NK-92 (cell line): Measurements from ENCODE around the gene SLC25A39.
"Not testable (repeated sequence)": the region's sequence is repeated elsewhere in the genome, so short reads cannot be mapped to it uniquely, and the experiment has no call there.

Source experiments
- DNase-seq: peaks from one replicate; lab custom pipeline; 2025; ENCODE audit not compliant: unreplicated experiment; lab: John Stamatoyannopoulos, UW

The SLC25A39 gene, protein sequence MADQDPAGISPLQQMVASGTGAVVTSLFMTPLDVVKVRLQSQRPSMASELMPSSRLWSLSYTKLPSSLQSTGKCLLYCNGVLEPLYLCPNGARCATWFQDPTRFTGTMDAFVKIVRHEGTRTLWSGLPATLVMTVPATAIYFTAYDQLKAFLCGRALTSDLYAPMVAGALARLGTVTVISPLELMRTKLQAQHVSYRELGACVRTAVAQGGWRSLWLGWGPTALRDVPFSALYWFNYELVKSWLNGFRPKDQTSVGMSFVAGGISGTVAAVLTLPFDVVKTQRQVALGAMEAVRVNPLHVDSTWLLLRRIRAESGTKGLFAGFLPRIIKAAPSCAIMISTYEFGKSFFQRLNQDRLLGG

GRCh38 chr17:44324571-44325275 lies at the start of gene SLC25A39:
Gene SLC25A39, minus strand, starts transcription at chr17:44324823. Its CDS starts 1,261 bp downstream, at chr17:44323562.
- DNase-seq = peak; percentile 29

DNA sequence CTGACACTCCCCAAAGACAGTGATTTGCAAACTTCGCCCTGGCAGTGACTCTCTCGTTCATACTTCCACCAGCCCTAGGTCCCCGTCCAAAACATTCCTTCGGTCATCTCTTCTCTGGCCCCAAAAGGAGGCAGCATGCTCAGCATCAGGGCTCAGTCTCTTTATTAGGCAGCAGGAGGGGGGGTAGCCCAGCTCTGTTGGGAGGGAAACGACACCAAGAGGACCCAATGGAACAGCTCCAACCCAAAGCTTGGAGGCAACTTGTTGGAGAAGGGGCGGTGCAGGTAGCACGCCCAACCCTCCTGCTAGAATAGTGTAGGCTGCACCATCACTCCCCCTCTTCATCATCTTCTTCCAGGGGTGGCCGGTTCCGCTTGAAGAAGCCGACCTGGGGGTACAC lies 47.4 kb upstream of the SLC25A39 start:
- no peak for DNase-seq

GRCh38 chr17:44369414-44370023 lies 44.9 kb upstream of the SLC25A39 start:
- DNase-seq = not testable (repeated sequence)

DNA sequence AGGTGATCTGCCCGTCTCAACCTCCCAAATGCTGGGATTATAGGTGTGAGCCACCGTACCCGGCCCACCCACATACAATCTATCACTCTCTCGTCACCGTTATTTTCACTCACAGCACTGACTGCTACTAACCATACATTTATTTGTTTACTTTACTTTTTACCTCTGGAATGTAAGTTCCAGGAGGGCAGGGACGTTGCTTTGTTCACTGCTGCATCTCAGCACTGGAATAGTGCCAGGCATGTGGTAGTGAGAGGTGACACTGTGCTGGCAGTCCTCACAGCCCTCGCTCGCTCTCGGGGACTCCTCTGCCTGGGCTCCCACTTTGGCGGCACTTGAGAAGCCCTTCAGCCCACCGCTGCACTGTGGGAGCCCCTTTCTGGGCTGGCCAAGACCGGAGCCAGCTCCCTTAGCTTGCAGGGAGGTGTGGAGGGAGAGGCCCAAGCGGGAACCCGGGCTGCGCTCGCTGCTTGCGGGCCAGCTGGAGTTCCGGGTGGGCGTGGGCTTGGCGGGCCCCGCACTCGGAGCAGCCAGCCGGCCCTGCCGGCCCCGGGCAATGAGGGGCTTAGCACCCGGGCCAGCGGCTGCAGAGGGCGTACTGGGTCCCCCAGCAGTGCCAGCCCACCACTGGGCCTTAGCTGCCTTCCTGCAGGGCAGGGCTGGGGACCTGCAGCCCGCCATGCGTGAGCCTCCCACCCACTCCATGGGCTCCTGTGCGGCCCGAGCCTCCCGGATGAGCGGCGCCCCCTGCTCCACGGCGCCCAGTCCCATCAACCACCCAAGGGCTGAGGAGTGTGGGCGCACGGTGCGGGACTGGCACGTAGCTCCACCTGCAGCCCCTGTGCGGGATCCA lies 44.0 kb upstream of the SLC25A39 start:
- DNase-seq = not testable (repeated sequence)

- DNase-seq = no peak
Measured at GRCh38 chr17:44367231-44367979, 42.8 kb upstream of the SLC25A39 start.

- DNase-seq = not testable (repeated sequence)
Measured at GRCh38 chr17:44365051-44365450, 40.4 kb upstream of the SLC25A39 start.

GRCh38 chr17:44363613-44364159 lies 39.1 kb upstream of the SLC25A39 start, which contains the start of gene FAM171A2:
Gene FAM171A2, minus strand, starts transcription at chr17:44363853. Its CDS starts 139 bp downstream, at chr17:44363714.
- DNase-seq = no peak

DNA sequence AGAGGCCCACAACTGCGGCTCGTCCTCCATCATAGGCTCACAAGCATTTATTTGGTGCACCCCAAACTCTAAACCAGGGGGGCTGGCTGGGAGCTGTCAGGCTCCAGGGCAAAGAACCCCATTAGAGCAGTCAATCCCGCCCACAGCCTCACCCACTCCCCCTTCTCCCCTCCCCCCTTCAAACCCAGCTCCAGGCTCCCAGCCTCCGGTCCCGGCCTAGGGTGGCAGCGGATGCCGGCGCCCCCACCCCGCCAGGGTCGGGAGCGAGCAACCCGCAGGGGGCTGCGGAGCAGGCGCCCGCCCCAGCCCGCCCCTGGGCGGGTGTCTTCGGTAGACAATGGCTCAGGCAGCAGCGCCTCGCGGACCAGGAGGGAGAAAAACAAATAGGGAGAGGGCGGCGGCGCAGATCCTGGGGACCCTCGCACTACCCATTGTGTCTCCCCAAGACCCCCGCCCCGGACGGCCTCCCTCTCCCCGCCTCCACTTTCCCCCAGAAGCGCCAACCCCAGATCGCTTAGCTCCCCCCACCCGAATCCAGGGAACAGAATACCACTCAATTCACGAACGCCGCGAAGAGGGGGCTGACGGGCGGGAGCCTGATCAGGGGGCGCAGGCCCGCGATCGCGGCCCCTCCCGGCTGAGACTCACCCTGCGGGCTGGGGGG lies 38.5 kb upstream of the SLC25A39 start:
- no peak for DNase-seq

- no peak for DNase-seq
Measured at GRCh38 chr17:44362459-44362948, 37.9 kb upstream of the SLC25A39 start.

- no peak for DNase-seq
Measured at GRCh38 chr17:44361292-44362260, 37.0 kb upstream of the SLC25A39 start.

GRCh38 chr17:44360826-44361225 lies 36.2 kb upstream of the SLC25A39 start:
- DNase-seq = no peak

DNA sequence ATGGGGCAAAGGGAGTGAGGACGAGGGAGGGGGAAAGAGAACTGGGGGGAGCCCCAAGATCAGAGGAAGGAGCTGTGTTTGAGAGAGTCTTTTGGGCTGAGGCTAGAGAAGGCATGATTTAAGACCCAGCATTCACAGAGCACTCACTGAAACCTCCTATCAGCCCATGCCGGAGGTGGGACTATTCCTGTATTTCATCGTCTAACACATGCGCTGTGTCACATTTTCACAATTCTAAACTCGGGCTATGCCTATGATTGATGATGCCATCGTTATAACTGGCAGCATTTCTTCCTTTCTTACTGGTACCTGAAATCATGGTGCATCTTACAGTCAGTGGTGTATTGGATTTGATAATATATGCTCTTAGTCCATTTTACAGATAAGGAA lies 35.5 kb upstream of the SLC25A39 start:
- no peak for DNase-seq

- no peak for DNase-seq
Measured at GRCh38 chr17:44359458-44360143, 35.0 kb upstream of the SLC25A39 start.

DNA sequence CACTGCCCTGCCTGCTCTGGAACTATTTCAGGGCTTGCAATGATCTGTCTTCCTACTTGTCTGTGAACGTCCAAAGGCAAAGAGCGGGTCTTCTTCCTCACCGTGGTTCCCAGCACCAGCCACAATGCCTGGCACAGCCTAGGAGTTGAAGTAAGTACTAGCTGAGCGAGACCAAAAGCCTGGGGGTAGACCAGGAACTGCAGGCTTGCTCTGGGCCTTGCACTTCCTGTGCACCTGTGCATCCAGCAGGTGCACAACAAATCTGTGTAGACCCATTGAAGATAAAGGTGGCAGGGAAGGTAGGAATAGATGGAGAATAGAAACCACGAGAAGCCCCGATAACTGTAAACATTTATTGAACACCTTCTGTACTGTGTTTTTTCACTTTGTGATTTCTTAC lies 34.4 kb upstream of the SLC25A39 start:
- no peak for DNase-seq

DNA sequence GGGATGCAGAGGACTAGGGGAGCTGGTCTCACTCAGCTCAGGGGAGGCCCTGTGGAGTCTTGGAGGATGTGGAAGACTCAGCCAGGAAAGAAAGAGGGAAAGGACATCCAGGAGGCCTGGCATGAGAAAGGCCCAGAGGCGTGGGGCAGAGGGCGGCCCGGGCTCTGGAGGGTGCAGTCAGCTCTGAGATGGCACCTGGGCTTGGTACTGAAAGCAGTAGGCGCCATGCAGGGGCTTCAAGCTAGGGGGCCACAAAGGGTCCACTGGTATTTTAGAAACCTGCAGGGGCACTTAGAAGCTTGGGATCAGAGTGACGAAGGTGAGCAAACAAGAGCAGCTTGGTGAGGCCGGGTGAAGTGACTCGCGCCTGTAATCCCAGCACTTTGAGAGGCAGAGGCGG lies 33.4 kb upstream of the SLC25A39 start:
- DNase-seq = no peak

DNA sequence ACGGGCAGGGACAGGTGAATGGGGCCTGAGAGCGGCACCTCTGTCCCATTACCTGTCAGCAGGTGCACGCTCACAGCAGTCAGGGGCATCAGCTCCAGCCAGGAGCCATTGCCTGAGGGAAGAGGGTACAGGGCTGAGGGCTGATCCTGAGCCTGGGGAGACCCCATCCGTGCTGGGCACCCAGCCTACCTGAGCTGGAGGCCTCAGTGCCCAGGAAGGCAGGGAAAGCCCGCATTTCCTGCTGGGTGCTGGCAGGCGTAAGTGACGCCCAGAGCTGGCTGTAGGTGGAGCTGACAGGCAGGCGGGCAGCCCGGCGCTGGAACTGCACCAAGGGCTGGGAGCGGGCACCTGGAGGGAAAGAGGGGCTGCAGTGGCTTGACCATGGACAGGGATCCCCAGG lies 31.6 kb upstream of the SLC25A39 start:
- DNase-seq = no peak

DNA sequence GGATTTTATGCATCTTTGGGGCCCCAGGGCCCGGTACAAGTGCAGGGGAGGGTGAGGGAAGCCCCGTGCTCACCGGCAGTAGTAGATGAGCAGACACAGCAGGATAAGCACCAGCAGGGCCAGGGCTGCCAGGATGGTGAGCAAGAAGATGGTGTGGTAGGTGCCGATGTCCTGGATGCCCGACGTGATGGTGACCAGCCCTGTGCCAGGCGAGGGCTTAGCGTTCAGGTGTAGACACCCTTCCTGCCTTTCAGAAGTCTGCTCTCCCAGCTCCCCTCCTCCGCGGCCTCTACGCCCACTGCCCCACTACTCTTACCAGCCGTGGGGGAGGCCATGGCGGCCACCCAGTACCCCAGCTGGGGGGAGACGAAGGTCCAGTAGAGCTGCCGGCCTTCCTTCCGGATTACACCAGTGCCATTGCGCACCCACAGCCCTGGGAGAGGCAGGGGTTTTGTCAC lies 31.0 kb upstream of the SLC25A39 start:
- DNase-seq = no peak
